ENCODE measurements around the gene C4orf50. TPM values are rescaled to one million over a fixed set of nuclear protein-coding genes. Genes with fewer than 3 reads are reported as not detected.

The C4orf50 gene
- total RNA-seq, 4 donors from 2014 or later: 0.04 to 0.19 (median 0.04) TPM; not detected in 1

DNA sequence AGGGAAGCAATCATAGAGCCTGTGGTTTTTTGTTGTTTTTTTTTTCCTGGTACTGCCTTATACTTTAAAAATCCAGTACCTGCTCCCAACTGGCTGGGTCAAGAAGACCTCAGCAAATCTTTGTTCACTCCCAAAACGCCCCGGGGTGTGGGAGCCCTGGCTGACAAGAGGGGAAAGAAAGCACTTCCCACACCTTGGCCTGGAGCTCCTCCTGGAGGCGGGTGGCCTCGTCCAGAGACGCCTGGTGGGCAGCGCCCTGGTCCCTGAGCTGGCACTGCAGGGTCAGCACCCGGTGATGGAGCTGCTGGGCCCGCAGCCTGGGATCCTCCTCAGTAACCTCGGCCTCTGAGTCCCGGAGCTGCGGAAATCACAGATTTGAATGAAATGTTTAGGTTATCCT is 38.2 kb downstream of the C4orf50 start:
- DNase-seq: no peak

DNA sequence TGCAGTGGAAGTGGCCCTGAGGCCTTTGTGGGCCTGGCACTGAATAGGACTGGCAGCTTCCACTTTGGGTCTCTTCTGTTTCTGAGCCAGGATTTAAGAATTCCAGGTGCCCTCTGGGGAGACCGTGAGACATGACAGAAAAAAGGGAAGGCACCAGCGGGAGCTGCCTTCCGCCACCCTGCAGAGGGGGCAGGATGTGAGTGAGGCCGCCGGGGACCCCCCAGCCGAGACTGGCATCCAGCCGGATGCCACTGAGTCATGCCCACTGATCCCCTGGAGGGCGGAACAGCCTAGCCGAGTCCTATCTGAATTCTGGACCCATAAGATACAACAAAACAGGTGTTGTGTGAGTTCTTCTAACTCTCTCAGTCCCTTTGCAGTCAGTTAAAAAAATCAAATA is 41.3 kb downstream of the C4orf50 start:
- DNase-seq: no peak
- H3K27me3 ChIP-seq: peaks cover 0 to 80% (median 0%) of the 10 kb centered on the region in 4 donors

More for the DNA sequence above, 38.2 kb downstream of the C4orf50 start:
- Histone ChIP-seq H3K27ac (no peak overlapping the region), H3K9me3 (peaks cover 0 to 9% (median 0%) of the 10 kb centered on the region in 3 donors), H3K4me3 (no peak overlapping the region), H3K36me3 (no peaks in the 10 kb centered on the region), H3K27me3 (peaks cover 0 to 63% (median 0%) of the 10 kb centered on the region in 4 donors), H3K4me1 (no peaks in the 10 kb centered on the region)
- intact Hi-C loops (cut with DNase I): no loop called here
- WGBS, 2 donors: 16 to 24% methylated on average over 5 to 10 of the region's 11 CpGs
- TF ChIP-seq, protein P1, sequence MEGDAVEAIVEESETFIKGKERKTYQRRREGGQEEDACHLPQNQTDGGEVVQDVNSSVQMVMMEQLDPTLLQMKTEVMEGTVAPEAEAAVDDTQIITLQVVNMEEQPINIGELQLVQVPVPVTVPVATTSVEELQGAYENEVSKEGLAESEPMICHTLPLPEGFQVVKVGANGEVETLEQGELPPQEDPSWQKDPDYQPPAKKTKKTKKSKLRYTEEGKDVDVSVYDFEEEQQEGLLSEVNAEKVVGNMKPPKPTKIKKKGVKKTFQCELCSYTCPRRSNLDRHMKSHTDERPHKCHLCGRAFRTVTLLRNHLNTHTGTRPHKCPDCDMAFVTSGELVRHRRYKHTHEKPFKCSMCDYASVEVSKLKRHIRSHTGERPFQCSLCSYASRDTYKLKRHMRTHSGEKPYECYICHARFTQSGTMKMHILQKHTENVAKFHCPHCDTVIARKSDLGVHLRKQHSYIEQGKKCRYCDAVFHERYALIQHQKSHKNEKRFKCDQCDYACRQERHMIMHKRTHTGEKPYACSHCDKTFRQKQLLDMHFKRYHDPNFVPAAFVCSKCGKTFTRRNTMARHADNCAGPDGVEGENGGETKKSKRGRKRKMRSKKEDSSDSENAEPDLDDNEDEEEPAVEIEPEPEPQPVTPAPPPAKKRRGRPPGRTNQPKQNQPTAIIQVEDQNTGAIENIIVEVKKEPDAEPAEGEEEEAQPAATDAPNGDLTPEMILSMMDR (IDR thresholded peaks at IDR 0.05): peak in 1 of 6 experiments; percentile 33
- TF ChIP-seq POLR2A (IDR thresholded peaks at IDR 0.05): no peak

DNA sequence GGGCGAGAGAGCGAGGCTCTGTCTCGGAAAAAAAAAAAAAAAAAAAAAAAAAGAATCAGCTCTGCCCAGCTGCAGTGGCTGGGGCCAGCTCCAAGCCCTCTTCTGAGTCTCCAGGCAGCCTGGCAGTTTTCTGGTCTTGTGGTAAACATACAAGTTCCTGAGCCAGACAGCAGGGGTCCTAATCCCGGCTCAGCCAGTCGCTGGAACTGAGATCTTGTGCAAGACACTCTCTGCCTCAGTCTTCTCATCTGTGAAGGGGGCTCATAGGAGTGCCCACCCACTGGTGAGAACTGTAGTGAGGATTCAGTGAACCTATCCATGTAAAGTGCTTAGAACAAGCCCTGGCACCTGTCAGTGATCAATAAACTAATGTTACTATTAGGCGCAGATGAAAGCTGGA is 41.8 kb downstream of the C4orf50 start:
- WGBS, 2 donors: 82 to 89% methylated on average over 5 to 6 of the region's 6 CpGs
- Histone ChIP-seq H3K4me1 (no peaks in the 10 kb centered on the region), H3K4me3 (no peak overlapping the region), H3K27ac (no peak overlapping the region), H3K27me3 (peaks cover 0 to 78% (median 0%) of the 10 kb centered on the region in 4 donors), H3K9me3 (no peaks in the 10 kb centered on the region), H3K36me3 (no peaks in the 10 kb centered on the region)
- TF ChIP-seq, protein P1 (IDR thresholded peaks at IDR 0.05): no peak
- no peak for TF ChIP-seq POLR2A (IDR thresholded peaks at IDR 0.05)
- DNase-seq: no peak
- intact Hi-C loops (cut with DNase I): no loop called here

More for the DNA sequence above, 41.3 kb downstream of the C4orf50 start:
- intact Hi-C loops (cut with DNase I): no loop called here
- H3K27ac ChIP-seq: no peak overlapping the region
- H3K4me1 ChIP-seq: no peaks in the 10 kb centered on the region
- 29 to 71% methylated on average over 4 to 7 of the region's 9 CpGs for WGBS, 2 donors
- H3K9me3 ChIP-seq: no peaks in the 10 kb centered on the region
- H3K36me3 ChIP-seq: no peaks in the 10 kb centered on the region
- H3K4me3 ChIP-seq: no peak overlapping the region
- TF ChIP-seq, protein P1 (IDR thresholded peaks at IDR 0.05): no peak
- TF ChIP-seq POLR2A (IDR thresholded peaks at IDR 0.05): no peak

DNA sequence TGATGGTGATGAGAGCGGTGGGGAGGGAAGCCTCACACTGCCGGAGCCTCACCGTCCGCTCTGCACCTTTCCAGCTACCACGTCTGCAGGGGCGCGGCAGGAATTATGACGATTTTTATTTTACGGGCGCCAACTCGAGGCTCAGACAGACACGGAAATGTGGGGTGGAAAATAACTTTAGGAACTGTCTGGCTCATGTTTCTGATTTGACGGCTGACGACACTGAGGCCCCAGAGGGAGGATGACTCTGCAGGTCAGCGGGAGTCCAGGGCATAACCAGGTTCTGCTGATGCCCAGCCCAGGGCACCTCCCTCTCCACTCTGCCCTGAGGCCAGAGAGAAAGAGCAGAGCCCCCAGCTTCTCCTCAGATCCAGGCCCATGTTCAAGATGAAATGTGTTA is 43.9 kb downstream of the C4orf50 start:
- TF ChIP-seq POLR2A (IDR thresholded peaks at IDR 0.05): no peak
- TF ChIP-seq, protein P1 (IDR thresholded peaks at IDR 0.05): no peak
- WGBS, 2 donors: 72 to 73% methylated on average over 10 to 14 of the region's 15 CpGs
- H3K36me3 ChIP-seq: no peaks in the 10 kb centered on the region
- H3K27me3 ChIP-seq: peaks cover 0 to 85% (median 0%) of the 10 kb centered on the region in 4 donors
- no peak overlapping the region for H3K27ac ChIP-seq
- H3K4me3 ChIP-seq: no peak overlapping the region
- H3K4me1 ChIP-seq: no peaks in the 10 kb centered on the region
- DNase-seq: no peak
- intact Hi-C loops (cut with DNase I): no loop called here
- H3K9me3 ChIP-seq: no peaks in the 10 kb centered on the region

DNA sequence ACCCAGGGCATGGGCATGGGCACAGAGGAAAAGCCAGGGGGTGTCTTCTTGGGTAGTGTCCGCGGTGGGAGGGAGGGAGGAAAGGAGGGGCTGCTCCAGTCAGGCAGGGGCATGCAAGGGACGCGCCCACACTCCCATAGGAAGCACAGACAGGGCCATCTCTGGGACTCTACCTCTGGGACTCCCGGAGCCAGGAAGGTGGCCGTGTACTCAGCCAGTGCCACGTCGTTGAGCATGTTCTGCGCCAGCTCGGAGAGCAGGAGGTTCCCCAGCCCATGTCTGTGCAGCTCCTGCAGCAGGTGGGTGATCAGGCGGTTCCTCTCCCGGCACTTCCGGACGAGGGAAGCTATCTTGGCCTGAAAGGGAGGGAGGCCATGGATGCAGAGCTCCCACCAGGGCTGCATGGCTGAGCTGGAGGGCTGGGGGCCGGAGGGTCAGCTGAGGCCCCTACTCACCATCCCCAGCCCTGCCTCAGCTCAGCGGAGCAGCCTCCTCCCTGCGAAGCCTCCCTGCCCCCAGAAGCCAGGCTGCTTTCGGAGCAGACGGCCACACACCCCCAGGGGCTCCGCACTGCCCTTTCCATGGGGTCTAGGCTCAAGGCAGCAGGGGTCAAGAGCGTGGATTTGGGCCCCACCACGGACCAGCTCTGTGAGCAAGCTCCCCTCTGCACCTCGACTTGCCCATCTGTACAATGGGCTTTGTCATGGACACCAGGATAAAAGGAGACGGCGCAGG is 44.6 kb downstream of the C4orf50 start:
- Histone ChIP-seq H3K36me3 (no peaks in the 10 kb centered on the region), H3K27me3 (peaks cover 0 to 80% (median 0%) of the 10 kb centered on the region in 4 donors), H3K4me3 (no peak overlapping the region)

More for the DNA sequence above, 44.6 kb downstream of the C4orf50 start:
- no peak overlapping the region for H3K27ac ChIP-seq
- TF ChIP-seq POLR2A (IDR thresholded peaks at IDR 0.05): no peak
- TF ChIP-seq, protein P1 (IDR thresholded peaks at IDR 0.05): no peak
- WGBS, 2 donors: 65 to 79% methylated on average over 5 to 14 of the region's 25 CpGs
- H3K9me3 ChIP-seq: no peaks in the 10 kb centered on the region
- no peak for DNase-seq
- no peaks in the 10 kb centered on the region for H3K4me1 ChIP-seq
- intact Hi-C loops (cut with DNase I): no loop called here
